HG03060 (cell line): Measurements from ENCODE around the gene ZNF568.

ENCODE experiments used
- ATAC-seq: cut with Tn5 transposase; IDR thresholded peaks from one replicate; pipeline ENCODE4 v1.9.1; 2021; ENCODE audit warnings: low read depth, moderate number of reproducible peaks; ENCODE audit not compliant: unreplicated experiment

ZNF568 gene

GRCh38 chr19:36997152-36997842 lies 81.2 kb downstream of the ZNF568 start:
- no peak for ATAC-seq

DNA sequence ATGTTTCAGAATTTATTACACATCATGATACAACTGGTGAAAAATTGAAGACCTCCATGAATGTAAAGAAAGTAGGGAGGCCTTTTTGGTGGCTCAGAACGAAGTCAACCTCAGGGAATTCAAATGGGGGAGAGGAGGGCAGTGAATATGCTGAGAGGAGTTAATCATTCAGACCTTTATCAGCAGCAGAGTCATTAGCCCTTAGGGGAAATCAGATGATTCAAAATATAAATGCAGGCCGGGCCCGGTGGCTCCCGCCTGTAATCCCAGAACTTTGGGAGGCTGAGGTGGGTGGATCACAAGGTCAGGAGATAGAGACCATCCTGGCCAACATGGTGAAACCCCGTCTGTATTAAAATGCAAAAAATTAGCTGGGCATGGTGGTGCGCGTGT lies 81.7 kb downstream of the ZNF568 start:
- ATAC-seq, result no peak

- ATAC-seq, result no peak
Measured at GRCh38 chr19:36999313-36999712, 83.2 kb downstream of the ZNF568 start.

DNA sequence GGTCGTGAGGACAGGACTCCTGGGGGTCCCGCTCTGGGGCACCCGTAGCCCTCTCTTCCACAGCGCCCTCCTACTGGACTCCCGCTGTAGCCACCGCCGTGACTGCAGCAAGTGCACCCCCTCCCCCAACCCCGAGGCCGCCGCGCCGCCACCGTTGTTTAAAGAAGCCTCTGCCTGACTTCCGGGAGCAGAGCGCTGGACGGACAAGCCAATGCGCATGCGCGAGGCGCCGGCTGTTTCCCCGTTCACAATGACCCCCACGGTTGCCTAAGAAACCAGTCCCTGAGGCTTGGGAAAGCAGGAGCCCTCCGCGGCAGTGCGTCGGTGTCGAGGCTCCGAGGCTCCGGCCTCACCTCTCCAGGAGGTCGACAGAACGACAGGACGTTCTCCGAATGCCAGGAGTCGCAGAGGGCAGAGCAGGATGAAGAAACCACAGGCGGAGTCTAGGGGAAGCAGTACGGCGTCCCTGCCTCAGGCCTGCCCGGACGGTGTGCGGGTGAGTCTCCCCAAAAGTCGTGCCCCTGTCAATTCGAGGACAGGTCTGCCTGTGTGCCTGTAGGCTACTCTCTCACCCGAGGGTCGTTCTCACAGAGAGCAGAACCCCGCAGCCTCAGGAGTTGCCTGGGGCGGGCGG lies 91.6 kb downstream of the ZNF568 start:
- ATAC-seq, result no peak

GRCh38 chr19:37009871-37010270 lies 93.7 kb downstream of the ZNF568 start:
- ATAC-seq, result no peak

DNA sequence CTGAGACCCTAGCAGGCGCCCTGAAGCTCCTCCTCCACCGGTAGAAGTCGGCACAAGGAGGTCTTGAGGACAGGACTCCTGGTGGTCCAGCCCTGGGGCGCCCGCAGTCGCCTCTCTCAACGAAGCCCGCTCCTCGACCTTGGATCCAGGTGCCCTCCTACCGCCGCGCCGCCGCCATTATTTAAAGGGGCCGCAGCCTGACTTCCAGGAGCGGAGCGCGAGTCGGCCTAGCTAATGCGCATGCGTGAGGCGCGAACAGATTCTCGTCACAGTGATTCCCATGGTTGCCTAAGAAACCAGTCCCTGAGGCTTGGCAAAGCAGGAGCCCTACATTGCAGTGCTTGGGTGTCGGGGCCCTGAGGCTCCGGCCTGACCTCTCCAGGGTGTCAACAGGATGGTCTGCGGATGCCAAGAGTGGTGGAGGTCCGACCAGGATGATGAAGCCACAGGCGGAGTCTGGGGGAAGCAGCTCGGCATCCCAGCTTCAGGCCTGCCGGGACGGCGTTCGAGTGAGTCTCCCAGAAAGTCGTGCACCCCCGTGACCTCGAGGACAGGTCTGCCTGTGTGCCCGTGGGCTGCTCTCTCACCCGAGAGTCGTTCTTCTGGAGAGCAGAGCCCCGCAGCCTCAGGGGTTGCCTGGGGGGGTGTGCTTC lies 96.1 kb downstream of the ZNF568 start:
- ATAC-seq, result no peak

- ATAC-seq, result no peak
Measured at GRCh38 chr19:37014456-37014855, 98.3 kb downstream of the ZNF568 start.

DNA sequence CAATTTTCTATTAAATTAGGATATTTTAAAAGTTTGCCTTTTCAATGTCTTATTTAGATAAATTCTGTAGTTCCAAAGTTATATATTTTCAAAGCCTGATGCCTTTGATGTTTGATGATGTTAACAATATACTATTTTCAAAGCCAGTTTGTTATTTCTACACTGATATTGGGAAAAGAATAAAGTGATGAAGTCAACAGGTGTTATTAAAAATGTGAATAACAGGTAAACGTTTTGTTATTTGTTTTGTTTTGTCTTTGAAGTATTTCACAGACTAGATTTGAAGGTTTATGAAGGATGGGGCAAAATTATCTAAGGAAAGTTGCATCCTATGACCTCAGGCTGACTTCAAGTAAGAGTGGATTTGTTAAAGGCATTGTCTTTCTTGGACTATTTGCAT lies 129.0 kb downstream of the ZNF568 start:
- no peak for ATAC-seq
